ENCODE data around the gene CCDC191. TPM values are rescaled to one million over a fixed set of nuclear protein-coding genes. Genes with fewer than 3 reads are reported as not detected.
A peak's percentile ranks its signal among the peaks of the same experiment; 100 is the strongest.

Gene CCDC191, protein sequence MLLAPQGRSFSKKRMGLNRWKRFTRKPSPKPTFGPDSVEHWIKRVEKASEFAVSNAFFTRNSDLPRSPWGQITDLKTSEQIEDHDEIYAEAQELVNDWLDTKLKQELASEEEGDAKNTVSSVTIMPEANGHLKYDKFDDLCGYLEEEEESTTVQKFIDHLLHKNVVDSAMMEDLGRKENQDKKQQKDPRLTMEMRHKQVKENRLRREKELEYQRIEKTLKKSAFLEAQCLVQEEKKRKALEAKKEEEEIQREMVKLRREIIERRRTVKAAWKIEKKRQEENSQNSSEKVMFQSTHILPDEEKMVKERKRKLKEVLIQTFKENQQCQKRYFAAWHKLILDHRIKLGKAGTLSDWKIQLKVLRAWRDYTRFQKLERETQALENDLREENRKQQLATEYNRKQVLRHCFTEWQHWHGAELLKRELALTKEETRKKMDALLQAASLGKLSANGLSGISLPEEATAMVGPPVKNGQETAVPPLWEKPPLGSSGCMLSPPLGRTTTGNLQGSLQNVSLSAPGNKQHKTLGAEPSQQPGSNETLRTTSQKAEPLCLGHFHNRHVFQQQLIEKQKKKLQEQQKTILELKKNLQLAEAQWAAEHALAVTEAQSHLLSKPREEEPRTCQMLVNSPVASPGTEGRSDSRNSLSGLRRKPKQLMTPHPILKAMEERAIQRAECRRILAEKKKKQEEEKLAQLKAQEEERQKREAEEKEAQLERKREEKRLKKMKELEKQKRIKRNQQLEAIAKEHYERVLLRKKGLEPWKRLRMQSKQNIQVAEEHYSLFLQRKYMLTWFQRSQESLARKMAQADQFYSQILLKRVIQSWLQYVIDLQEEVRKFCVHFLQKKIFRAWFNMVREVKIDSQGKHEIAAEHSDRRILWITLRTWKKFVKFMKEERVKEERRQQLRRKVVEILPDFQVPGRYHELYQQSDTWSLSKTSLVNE
- polyA plus RNA-seq (2013, experiment 1 of 4): 7.0 TPM
- 7.8 TPM for polyA plus RNA-seq (2013, experiment 2 of 4)
- polyA plus RNA-seq (2013, experiment 3 of 4): 7.0 TPM
- polyA plus RNA-seq (2013, experiment 4 of 4): 7.0 TPM

DNA sequence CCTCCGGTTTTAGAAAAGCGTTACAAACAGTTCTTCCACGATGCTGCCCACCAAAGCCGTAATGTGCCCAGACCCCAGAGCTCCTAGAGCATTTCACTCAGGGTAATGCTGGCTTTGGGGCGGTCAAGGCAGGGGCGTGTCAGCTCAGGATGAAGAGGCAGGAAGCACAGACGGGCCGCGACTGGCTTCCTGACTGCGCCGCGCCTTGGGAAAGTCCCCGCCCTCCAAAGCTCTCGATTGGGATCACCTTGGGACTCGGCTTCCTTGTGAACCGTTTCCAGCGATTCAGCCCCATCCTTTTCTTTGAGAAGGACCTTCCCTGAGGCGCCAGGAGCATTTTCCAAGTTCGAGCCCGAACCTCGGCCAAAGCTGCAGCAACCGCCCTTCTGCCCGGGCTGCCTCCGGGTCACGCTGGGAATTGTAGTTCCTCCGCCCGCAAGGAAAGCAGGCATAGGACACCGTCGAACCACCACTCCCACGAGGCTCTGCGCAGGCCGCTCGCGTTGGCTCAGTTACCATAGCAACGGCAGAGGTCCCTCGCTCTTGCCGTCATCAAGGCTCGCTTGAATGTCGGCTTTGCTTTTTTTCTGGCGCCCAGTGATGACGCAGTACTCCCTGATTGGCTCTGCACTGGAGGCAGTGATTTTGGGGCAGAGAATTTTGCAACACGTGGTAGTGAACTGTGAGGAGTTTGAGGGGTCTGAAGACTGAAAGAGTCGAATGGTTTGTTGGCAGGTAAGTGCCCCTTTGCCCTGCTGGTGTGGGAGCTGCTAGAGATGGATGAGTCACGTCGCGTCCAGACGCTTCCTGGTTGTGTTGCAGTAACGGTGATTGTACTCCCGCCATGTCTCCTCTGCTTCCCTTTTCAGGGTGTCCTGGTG, at the start of gene CCDC191, which contains the start of gene QTRT2:
Gene CCDC191 (minus strand): TSS at position 397 of the 881 bp plus-strand sequence. CDS start 60 bp downstream, at position 337.
Gene QTRT2 (plus strand): TSS at position 608 of the 881 bp plus-strand sequence. CDS start 8,521 bp downstream, outside the sequence.
- no peaks in the 10 kb centered on the region for H3K27me3 ChIP-seq (ENCODE audit: control insufficient read depth, insufficient read depth, low read length, poor library complexity, severe bottlenecking)
- 0% methylated on average over 49 of the region's 49 CpGs for WGBS, 2 experiments
- peaks cover 8% of the 10 kb centered on the region for H3K4me1 ChIP-seq (ENCODE audit: control insufficient read depth, insufficient read depth, low read length)

DNA sequence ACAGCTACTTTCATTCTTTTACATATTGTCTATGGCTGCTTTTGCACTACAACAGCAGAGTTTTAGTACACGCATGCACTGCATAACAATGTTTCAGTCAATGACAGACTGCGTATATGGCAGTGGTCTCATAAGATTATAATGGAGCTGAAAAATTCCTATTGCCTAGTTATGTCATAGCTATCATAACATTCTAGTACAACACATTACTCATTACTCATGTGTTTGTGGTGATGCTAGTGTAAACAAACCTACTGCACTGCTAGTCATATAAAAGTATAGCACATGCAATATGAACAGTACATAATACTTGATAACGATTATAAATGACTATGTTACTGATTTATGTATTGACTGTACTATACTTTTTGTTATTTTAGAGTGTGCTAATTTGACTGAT, 48.1 kb upstream of the CCDC191 start:
- Histone ChIP-seq H3K36me3 (ENCODE audit: control insufficient read depth, insufficient read depth, low read length) (no peaks in the 10 kb centered on the region), H3K9me3 (ENCODE audit: control insufficient read depth, low read length) (no peaks in the 10 kb centered on the region), H3K4me1 (ENCODE audit: control insufficient read depth, insufficient read depth, low read length) (peaks cover 10% of the 10 kb centered on the region), H3K27ac (ENCODE audit: insufficient read depth, low read depth, low read length, poor library complexity, severe bottlenecking) (no peak overlapping the region), H3K27me3 (ENCODE audit: control insufficient read depth, insufficient read depth, low read length, poor library complexity, severe bottlenecking) (no peaks in the 10 kb centered on the region), H3K4me3 (ENCODE audit: insufficient read depth, low read depth, low read length) (no peak overlapping the region)
- WGBS, 2 experiments: 96% methylated on average over 2 to 3 of the region's 3 CpGs

More for the DNA sequence above, at the start of gene CCDC191, which contains the start of gene QTRT2:
- Histone ChIP-seq H3K27ac (ENCODE audit: insufficient read depth, low read depth, low read length, poor library complexity, severe bottlenecking) (peak within 1 kb of the TSS; percentile 11), H3K36me3 (ENCODE audit: control insufficient read depth, insufficient read depth, low read length) (no peaks in the 10 kb centered on the region), H3K9me3 (ENCODE audit: control insufficient read depth, low read length) (no peaks in the 10 kb centered on the region), H3K4me3 (ENCODE audit: insufficient read depth, low read depth, low read length) (peak within 1 kb of the TSS; percentile 86)

DNA sequence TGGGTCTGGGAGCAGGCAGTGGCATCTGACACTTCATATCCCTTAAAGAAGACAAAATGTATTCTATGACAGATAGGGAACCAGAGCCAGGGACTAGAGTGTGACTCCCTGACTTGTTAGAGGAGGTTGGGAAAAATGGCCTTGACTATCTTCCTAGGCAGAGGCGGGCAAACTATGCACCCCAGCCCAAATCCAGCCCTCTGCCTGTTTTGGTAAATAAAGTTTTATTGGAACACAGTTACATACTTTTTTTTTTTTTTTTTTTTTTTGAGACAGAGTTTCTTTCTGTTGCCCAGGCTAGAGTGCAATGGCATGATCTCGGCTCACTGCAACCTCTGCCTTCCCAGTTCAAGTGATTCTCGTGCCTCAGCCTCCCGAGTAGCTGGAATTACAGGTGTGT, 47.5 kb upstream of the CCDC191 start:
- H3K27ac ChIP-seq (ENCODE audit: insufficient read depth, low read depth, low read length, poor library complexity, severe bottlenecking): no peak overlapping the region
- H3K9me3 ChIP-seq (ENCODE audit: control insufficient read depth, low read length): no peaks in the 10 kb centered on the region
- H3K4me1 ChIP-seq (ENCODE audit: control insufficient read depth, insufficient read depth, low read length): peaks cover 10% of the 10 kb centered on the region
- WGBS, 2 experiments: 93 to 95% methylated on average over 4 of the region's 4 CpGs
- no peaks in the 10 kb centered on the region for H3K27me3 ChIP-seq (ENCODE audit: control insufficient read depth, insufficient read depth, low read length, poor library complexity, severe bottlenecking)
- no peak overlapping the region for H3K4me3 ChIP-seq (ENCODE audit: insufficient read depth, low read depth, low read length)
- H3K36me3 ChIP-seq (ENCODE audit: control insufficient read depth, insufficient read depth, low read length): no peaks in the 10 kb centered on the region

DNA sequence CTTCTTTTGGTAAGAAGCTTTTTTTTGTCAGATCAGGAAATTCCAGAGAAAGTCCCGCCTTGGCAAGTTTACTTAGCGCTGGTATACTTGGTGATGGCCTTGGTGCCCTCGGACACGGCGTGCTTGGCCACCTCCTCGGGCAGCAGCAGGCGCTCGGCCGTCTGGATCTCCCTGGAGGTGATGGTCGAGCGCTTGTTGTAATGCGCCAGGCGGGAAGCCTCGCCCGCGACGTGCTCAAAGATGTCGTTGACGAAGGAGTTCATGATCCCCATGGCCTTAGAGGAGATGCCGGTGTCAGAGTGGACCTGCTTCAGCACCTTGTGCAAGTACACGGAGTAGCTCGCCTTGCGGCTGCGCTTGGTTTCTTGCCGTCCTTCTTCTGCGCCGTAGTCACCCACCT, 46.9 kb upstream of the CCDC191 start:
- Histone ChIP-seq H3K9me3 (ENCODE audit: control insufficient read depth, low read length) (no peaks in the 10 kb centered on the region), H3K4me3 (ENCODE audit: insufficient read depth, low read depth, low read length) (no peak overlapping the region), H3K36me3 (ENCODE audit: control insufficient read depth, insufficient read depth, low read length) (no peaks in the 10 kb centered on the region), H3K27me3 (ENCODE audit: control insufficient read depth, insufficient read depth, low read length, poor library complexity, severe bottlenecking) (no peaks in the 10 kb centered on the region), H3K4me1 (ENCODE audit: control insufficient read depth, insufficient read depth, low read length) (peaks cover 10% of the 10 kb centered on the region), H3K27ac (ENCODE audit: insufficient read depth, low read depth, low read length, poor library complexity, severe bottlenecking) (no peak overlapping the region)
- WGBS, 2 experiments: 95 to 96% methylated on average over 27 of the region's 27 CpGs

DNA sequence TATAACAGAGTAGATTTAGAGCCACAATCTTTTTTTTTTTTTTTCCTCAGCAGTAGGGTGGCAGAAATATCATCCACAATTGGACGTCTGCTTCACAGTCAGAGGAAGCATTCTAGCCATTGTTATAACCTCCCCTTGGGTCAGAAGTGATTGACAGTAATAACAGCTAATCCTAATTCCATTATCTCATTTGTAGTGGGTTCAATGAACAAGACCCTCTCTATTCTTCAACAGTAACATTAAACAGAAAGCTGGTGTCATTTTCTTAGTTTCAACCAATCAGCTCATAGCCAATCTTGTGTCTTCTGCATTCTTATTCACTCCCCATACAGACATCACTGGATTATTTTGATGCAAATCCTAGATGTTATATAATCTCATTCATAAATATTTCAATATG, 44.8 kb upstream of the CCDC191 start:
- Histone ChIP-seq H3K4me1 (ENCODE audit: control insufficient read depth, insufficient read depth, low read length) (peaks cover 10% of the 10 kb centered on the region), H3K4me3 (ENCODE audit: insufficient read depth, low read depth, low read length) (no peak overlapping the region), H3K27me3 (ENCODE audit: control insufficient read depth, insufficient read depth, low read length, poor library complexity, severe bottlenecking) (no peaks in the 10 kb centered on the region), H3K9me3 (ENCODE audit: control insufficient read depth, low read length) (no peaks in the 10 kb centered on the region), H3K36me3 (ENCODE audit: control insufficient read depth, insufficient read depth, low read length) (no peaks in the 10 kb centered on the region), H3K27ac (ENCODE audit: insufficient read depth, low read depth, low read length, poor library complexity, severe bottlenecking) (no peak overlapping the region)
- WGBS, 2 experiments: 79 to 83% methylated on average over 1 of the region's 1 CpG

DNA sequence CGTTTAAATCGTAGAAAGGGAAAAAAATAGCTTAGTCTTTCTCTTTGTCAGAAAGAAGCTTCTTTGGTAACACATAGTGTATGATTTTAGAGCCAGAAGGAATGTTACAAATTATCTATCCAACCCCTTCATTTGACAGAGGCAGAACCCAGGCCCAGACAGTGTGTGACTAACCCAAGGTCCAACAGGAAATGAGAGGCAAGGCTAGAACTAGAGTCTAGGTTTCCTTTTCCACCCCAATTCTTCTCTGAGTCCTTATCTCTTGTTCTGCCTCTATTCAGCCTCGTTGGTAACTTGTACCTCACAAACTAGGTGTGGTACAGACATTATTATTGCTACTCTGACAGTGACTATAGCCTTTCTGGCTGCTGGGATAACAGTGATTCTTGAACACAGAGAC, 39.5 kb upstream of the CCDC191 start:
- Histone ChIP-seq H3K9me3 (ENCODE audit: control insufficient read depth, low read length) (no peaks in the 10 kb centered on the region), H3K4me1 (ENCODE audit: control insufficient read depth, insufficient read depth, low read length) (peaks cover 11% of the 10 kb centered on the region), H3K36me3 (ENCODE audit: control insufficient read depth, insufficient read depth, low read length) (no peaks in the 10 kb centered on the region), H3K4me3 (ENCODE audit: insufficient read depth, low read depth, low read length) (no peak overlapping the region), H3K27me3 (ENCODE audit: control insufficient read depth, insufficient read depth, low read length, poor library complexity, severe bottlenecking) (no peaks in the 10 kb centered on the region), H3K27ac (ENCODE audit: insufficient read depth, low read depth, low read length, poor library complexity, severe bottlenecking) (no peak overlapping the region)
- WGBS, 2 experiments: 84 to 88% methylated on average over 3 of the region's 3 CpGs

DNA sequence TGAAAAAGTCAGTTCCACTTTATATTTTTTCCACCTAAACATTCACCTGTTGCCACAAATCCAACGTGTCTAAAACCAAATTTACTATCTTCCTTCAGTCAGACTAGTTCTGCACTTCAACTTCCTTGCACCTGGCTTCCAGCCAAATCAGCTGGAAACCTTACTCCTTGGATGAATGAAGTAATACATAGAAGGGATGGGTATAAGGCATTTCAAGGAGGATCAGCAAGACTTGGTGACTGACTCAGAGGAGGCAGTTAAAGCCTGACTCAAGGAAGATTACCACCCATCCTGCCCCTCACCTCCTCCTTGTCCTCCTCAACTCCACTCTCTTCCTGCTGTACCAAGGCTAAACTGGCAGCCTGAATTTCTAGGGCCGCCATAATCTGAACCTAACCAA, 37.3 kb upstream of the CCDC191 start:
- peaks cover 11% of the 10 kb centered on the region for H3K4me1 ChIP-seq (ENCODE audit: control insufficient read depth, insufficient read depth, low read length)
- WGBS, 2 experiments: 85 to 97% methylated on average over 2 of the region's 2 CpGs

DNA sequence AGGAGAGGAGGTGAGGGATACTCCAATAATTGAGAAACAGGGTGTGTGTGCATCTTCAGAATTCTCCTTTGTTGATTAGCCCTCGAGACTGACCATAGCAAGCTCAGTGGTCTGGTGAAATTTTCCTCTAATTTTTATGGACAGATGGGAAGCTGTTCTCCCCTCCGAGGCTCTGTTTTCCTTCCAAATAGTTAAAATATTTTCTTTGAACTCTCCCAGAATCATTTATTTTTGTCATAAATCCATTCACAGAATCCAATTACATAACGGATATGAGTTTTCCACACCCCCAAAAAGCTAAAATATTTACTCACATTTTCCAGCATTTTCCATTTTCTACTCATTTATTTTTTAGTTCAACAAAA, 36.7 kb upstream of the CCDC191 start:
- Histone ChIP-seq H3K9me3 (ENCODE audit: control insufficient read depth, low read length) (no peaks in the 10 kb centered on the region), H3K4me1 (ENCODE audit: control insufficient read depth, insufficient read depth, low read length) (peaks cover 11% of the 10 kb centered on the region), H3K36me3 (ENCODE audit: control insufficient read depth, insufficient read depth, low read length) (no peaks in the 10 kb centered on the region), H3K27me3 (ENCODE audit: control insufficient read depth, insufficient read depth, low read length, poor library complexity, severe bottlenecking) (no peaks in the 10 kb centered on the region), H3K27ac (ENCODE audit: insufficient read depth, low read depth, low read length, poor library complexity, severe bottlenecking) (no peak overlapping the region), H3K4me3 (ENCODE audit: insufficient read depth, low read depth, low read length) (no peak overlapping the region)
- WGBS, 2 experiments: 88 to 90% methylated on average over 3 of the region's 3 CpGs

More for the DNA sequence above, 37.3 kb upstream of the CCDC191 start:
- Histone ChIP-seq H3K27ac (ENCODE audit: insufficient read depth, low read depth, low read length, poor library complexity, severe bottlenecking) (no peak overlapping the region), H3K36me3 (ENCODE audit: control insufficient read depth, insufficient read depth, low read length) (no peaks in the 10 kb centered on the region), H3K4me3 (ENCODE audit: insufficient read depth, low read depth, low read length) (no peak overlapping the region), H3K9me3 (ENCODE audit: control insufficient read depth, low read length) (no peaks in the 10 kb centered on the region), H3K27me3 (ENCODE audit: control insufficient read depth, insufficient read depth, low read length, poor library complexity, severe bottlenecking) (no peaks in the 10 kb centered on the region)

DNA sequence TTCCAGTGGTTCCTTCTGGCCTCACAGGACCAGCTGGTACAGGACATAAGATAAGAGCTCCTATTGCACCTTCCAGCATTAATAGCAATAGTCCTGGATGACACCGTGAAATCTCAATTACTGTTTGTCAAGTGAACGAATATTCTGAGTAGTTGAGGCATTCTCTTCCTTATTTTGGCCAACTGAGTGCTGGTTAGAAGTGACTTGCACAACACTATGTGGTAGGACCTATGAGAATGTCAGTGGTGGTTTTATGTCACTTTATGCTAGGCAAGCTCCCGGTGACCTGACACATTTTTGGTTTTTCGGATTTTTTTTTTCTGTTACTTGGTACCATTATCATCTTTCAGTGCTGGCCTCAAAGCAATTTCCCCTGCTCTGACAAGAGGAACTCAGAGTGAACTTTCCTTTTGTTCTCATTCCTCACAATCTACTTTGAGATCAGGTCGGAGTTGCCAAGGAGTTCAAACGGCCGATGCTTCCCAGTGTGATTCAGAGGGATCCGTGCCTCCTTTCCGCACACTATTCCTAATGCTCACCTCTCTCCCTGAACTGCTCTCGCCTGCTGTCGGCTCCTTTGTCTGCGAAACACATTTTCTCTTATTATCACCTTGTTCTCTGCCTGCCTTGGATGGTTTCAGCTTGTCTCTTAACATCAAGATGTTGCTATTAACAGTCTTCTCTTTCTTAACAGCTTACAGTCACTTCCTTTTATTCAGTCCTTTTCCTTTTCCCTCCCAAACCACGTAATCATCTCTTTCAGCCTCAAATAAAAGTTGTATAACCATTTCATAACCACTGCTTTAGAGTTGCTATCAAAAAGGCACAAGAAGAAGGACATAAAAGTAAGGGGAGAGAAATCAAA, 36.1 kb upstream of the CCDC191 start:
- no peaks in the 10 kb centered on the region for H3K36me3 ChIP-seq (ENCODE audit: control insufficient read depth, insufficient read depth, low read length)
- no peaks in the 10 kb centered on the region for H3K27me3 ChIP-seq (ENCODE audit: control insufficient read depth, insufficient read depth, low read length, poor library complexity, severe bottlenecking)
- H3K9me3 ChIP-seq (ENCODE audit: control insufficient read depth, low read length): no peaks in the 10 kb centered on the region
- H3K27ac ChIP-seq (ENCODE audit: insufficient read depth, low read depth, low read length, poor library complexity, severe bottlenecking): no peak overlapping the region
- no peak overlapping the region for H3K4me3 ChIP-seq (ENCODE audit: insufficient read depth, low read depth, low read length)
- WGBS, 2 experiments: 77 to 80% methylated on average over 13 of the region's 13 CpGs
- peaks cover 11% of the 10 kb centered on the region for H3K4me1 ChIP-seq (ENCODE audit: control insufficient read depth, insufficient read depth, low read length)

All from ectodermal cell (in vitro differentiated cells).